ENCODE data around the gene DPYSL4. TPM values are rescaled to one million over a fixed set of nuclear protein-coding genes. Genes with fewer than 3 reads are reported as not detected.

DPYSL4 gene
- total RNA-seq, 1 donor from 2014 or later = 26.1 TPM

DNA sequence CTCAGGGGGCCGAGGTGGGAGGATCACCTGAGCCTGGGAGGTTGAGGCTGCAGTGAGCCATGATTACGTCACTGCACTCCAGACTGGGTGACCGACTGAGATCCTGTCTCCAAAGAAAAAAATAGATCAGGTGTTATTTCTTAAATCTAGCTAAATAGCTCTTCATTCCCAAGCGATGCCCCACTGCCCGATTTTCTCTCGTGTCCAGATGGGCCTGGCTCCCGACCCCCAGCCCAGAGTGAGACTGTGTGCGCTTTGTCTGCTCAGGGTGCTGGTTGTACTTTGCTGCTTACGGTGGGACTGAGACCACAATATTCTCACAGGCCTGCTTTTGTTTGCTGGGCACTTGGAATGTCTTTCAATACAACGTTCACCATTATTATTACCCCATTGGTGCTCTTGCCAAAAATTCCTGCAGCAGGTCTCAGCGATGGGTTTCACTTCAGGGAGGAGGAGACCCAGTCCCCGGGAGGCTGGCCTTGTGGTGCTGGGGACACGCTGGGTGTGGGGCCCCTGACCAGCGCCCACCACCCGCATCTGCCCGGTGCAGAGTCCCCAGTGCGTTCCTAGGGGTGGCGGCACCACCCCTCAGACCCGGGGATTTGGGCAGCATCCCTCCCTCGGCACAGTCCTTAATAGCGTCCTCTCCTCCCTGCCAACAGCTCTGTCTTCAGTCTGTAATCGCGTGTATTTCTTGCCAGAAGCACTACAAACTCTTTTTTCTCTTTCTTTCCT lies 20.4 kb upstream of the DPYSL4 start:
- Histone ChIP-seq H3K27ac (ENCODE audit: low read depth, low read length) (no peak overlapping the region), H3K9me3 (ENCODE audit: insufficient read depth, low read depth, low read length) (no peaks in the 10 kb centered on the region), H3K36me3 (ENCODE audit: insufficient read depth, low read length) (no peaks in the 10 kb centered on the region), H3K27me3 (ENCODE audit: insufficient read depth, low read length) (peaks cover 8% of the 10 kb centered on the region), H3K4me3 (ENCODE audit: insufficient read depth, low read depth, low read length) (no peak overlapping the region), H4K20me1 (ENCODE audit: insufficient read depth, low read length) (no peaks in the 10 kb centered on the region), H2AFZ (ENCODE audit: low read depth, low read length) (no peak overlapping the region), H3K79me2 (ENCODE audit: insufficient read depth, low read length) (no peaks in the 10 kb centered on the region), H3K9ac (ENCODE audit: low read length) (no peak overlapping the region), H3K4me1 (ENCODE audit: insufficient read depth, low read length) (no peaks in the 10 kb centered on the region), H3K4me2 (ENCODE audit: low read length) (no peak overlapping the region)
- H3K27me3 Mint-ChIP-seq (ENCODE audit: low read depth, unreplicated experiment) = peaks cover 42% of the 10 kb centered on the region
- FAIRE-seq = no peak
- no peak overlapping the region for H3K4me3 Mint-ChIP-seq (ENCODE audit: unreplicated experiment)
- H3K4me1 Mint-ChIP-seq (ENCODE audit: low read depth, unreplicated experiment) = peaks cover 3% of the 10 kb centered on the region
- no peak overlapping the region for H3K27ac Mint-ChIP-seq (ENCODE audit: unreplicated experiment)
- no peaks in the 10 kb centered on the region for H3K36me3 Mint-ChIP-seq (ENCODE audit: low read depth, unreplicated experiment)
- no peaks in the 10 kb centered on the region for H3K9me3 Mint-ChIP-seq (ENCODE audit: unreplicated experiment)
- no peak for DNase-seq (ENCODE audit: low read depth)
- no peak for TF ChIP-seq EZH2 (IDR thresholded peaks at IDR 0.05; ENCODE audit: insufficient read depth, low read length)
- TF ChIP-seq, protein P1, sequence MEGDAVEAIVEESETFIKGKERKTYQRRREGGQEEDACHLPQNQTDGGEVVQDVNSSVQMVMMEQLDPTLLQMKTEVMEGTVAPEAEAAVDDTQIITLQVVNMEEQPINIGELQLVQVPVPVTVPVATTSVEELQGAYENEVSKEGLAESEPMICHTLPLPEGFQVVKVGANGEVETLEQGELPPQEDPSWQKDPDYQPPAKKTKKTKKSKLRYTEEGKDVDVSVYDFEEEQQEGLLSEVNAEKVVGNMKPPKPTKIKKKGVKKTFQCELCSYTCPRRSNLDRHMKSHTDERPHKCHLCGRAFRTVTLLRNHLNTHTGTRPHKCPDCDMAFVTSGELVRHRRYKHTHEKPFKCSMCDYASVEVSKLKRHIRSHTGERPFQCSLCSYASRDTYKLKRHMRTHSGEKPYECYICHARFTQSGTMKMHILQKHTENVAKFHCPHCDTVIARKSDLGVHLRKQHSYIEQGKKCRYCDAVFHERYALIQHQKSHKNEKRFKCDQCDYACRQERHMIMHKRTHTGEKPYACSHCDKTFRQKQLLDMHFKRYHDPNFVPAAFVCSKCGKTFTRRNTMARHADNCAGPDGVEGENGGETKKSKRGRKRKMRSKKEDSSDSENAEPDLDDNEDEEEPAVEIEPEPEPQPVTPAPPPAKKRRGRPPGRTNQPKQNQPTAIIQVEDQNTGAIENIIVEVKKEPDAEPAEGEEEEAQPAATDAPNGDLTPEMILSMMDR (IDR thresholded peaks at IDR 0.05; ENCODE audit: insufficient read depth, low read depth, low read length) = no peak

DNA sequence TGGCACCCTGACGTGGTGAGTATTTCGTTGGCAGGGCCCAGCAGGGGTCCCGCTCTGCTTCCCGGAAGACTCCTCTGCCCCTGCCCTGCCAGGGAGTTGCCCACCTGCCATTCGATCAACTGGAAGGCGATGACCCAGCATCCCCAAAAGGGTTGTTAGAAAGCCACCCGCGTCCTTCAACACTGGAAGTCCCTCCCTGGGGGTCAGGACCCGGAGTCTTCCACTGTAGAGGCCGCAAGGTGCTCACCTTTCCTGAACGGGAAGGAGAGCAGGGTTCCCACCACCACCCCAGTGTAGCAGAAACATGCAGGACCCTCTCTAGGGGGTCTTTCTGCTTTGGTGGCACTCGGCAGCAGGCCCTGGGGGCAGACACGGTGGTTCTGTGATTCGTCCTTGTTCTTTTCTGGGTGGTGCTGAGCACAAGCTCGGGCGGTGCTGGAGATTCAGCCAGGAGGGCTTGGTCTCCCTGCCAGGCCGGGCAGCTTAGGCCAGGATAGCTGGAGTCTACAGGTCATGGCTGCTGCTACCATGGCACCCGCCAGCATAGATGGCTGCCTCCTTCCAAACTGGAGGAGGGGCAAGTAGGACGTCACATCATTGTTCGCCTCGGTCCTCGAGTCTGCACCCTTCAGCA lies 19.6 kb upstream of the DPYSL4 start:
- no peaks in the 10 kb centered on the region for H3K36me3 Mint-ChIP-seq (ENCODE audit: low read depth, unreplicated experiment)
- peaks cover 50% of the 10 kb centered on the region for H3K27me3 Mint-ChIP-seq (ENCODE audit: low read depth, unreplicated experiment)
- no peak overlapping the region for H3K27ac ChIP-seq (ENCODE audit: low read depth, low read length)
- no peak for DNase-seq (ENCODE audit: low read depth)
- no peak overlapping the region for H3K4me2 ChIP-seq (ENCODE audit: low read length)
- no peaks in the 10 kb centered on the region for H3K9me3 Mint-ChIP-seq (ENCODE audit: unreplicated experiment)
- TF ChIP-seq EZH2 (IDR thresholded peaks at IDR 0.05; ENCODE audit: insufficient read depth, low read length) = no peak
- TF ChIP-seq, protein P1 (IDR thresholded peaks at IDR 0.05; ENCODE audit: insufficient read depth, low read depth, low read length) = no peak
- H3K9ac ChIP-seq (ENCODE audit: low read length) = no peak overlapping the region
- H3K27ac Mint-ChIP-seq (ENCODE audit: unreplicated experiment) = no peak overlapping the region
- no peak overlapping the region for H3K4me3 ChIP-seq (ENCODE audit: insufficient read depth, low read depth, low read length)
- H3K27me3 ChIP-seq (ENCODE audit: insufficient read depth, low read length) = peaks cover 10% of the 10 kb centered on the region
- H3K36me3 ChIP-seq (ENCODE audit: insufficient read depth, low read length) = no peaks in the 10 kb centered on the region
- no peaks in the 10 kb centered on the region for H4K20me1 ChIP-seq (ENCODE audit: insufficient read depth, low read length)
- H3K9me3 ChIP-seq (ENCODE audit: insufficient read depth, low read depth, low read length) = no peaks in the 10 kb centered on the region
- H3K4me3 Mint-ChIP-seq (ENCODE audit: unreplicated experiment) = peak overlapping the region; percentile 57
- no peaks in the 10 kb centered on the region for H3K4me1 ChIP-seq (ENCODE audit: insufficient read depth, low read length)
- H3K4me1 Mint-ChIP-seq (ENCODE audit: low read depth, unreplicated experiment) = peaks cover 3% of the 10 kb centered on the region
- no peak for FAIRE-seq
- no peaks in the 10 kb centered on the region for H3K79me2 ChIP-seq (ENCODE audit: insufficient read depth, low read length)
- H2AFZ ChIP-seq (ENCODE audit: low read depth, low read length) = no peak overlapping the region

DNA sequence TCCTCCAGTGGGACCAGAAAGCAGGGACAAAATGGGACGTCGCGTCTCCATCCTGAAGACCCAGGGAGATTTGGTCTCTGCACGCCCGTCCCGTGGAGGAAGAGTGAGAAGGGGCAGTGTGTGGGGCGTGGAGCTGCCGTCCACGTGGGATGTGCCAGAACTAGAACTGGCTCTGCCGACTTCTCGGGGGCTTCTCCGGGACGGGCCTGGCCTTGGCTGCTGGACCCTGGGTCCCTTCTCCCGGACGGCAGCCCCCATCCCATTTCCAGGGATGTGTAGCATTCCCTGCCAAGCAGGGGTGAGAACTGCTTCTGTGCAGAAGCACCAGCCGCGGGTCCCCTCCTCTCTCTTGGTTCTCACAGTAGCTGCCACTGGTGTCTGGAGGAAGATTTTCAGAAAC lies 18.8 kb upstream of the DPYSL4 start:
- Histone ChIP-seq H3K36me3 (ENCODE audit: insufficient read depth, low read length) (no peaks in the 10 kb centered on the region), H3K27ac (ENCODE audit: low read depth, low read length) (no peak overlapping the region), H3K4me3 (ENCODE audit: insufficient read depth, low read depth, low read length) (no peak overlapping the region), H3K4me1 (ENCODE audit: insufficient read depth, low read length) (no peaks in the 10 kb centered on the region), H3K9me3 (ENCODE audit: insufficient read depth, low read depth, low read length) (no peaks in the 10 kb centered on the region), H3K27me3 (ENCODE audit: insufficient read depth, low read length) (peaks cover 7% of the 10 kb centered on the region), H3K4me2 (ENCODE audit: low read length) (no peak overlapping the region), H3K9ac (ENCODE audit: low read length) (no peak overlapping the region), H4K20me1 (ENCODE audit: insufficient read depth, low read length) (no peaks in the 10 kb centered on the region), H2AFZ (ENCODE audit: low read depth, low read length) (no peak overlapping the region), H3K79me2 (ENCODE audit: insufficient read depth, low read length) (no peaks in the 10 kb centered on the region)
- no peak overlapping the region for H3K4me3 Mint-ChIP-seq (ENCODE audit: unreplicated experiment)
- DNase-seq (ENCODE audit: low read depth) (no peak), FAIRE-seq (no peak)
- no peak overlapping the region for H3K27ac Mint-ChIP-seq (ENCODE audit: unreplicated experiment)
- H3K4me1 Mint-ChIP-seq (ENCODE audit: low read depth, unreplicated experiment) = no peaks in the 10 kb centered on the region
- H3K9me3 Mint-ChIP-seq (ENCODE audit: unreplicated experiment) = no peaks in the 10 kb centered on the region
- no peaks in the 10 kb centered on the region for H3K36me3 Mint-ChIP-seq (ENCODE audit: low read depth, unreplicated experiment)
- peaks cover 53% of the 10 kb centered on the region for H3K27me3 Mint-ChIP-seq (ENCODE audit: low read depth, unreplicated experiment)
- no peak for TF ChIP-seq EZH2 (IDR thresholded peaks at IDR 0.05; ENCODE audit: insufficient read depth, low read length)
- TF ChIP-seq, protein P1 (IDR thresholded peaks at IDR 0.05; ENCODE audit: insufficient read depth, low read depth, low read length) = no peak

All from astrocyte (in vitro differentiated cells and primary cell).